Duodenal mucosa (tissue), 2 donors: Measurements from ENCODE around the gene RBM38.
A peak's percentile ranks its signal among the peaks of the same experiment; 100 is the strongest.

Experiments
- H3K27ac ChIP-seq: one replicate; pipeline ENCODE4 v1.7.0; 2013; ENCODE audit warnings: low read depth, low read length
- H3K27me3 ChIP-seq, 2 donors: one replicate each; pipeline ENCODE4 v1.7.0; 2013; ENCODE audit warnings: low read length in 2 of 2, control low read depth in 1 of 2; ENCODE audit not compliant: insufficient read depth in 2 of 2, control insufficient read depth in 1 of 2
- H3K36me3 ChIP-seq, 2 donors: one replicate each; pipeline ENCODE4 v1.7.0; 2013; ENCODE audit warnings: low read length in 2 of 2, control low read depth in 1 of 2; ENCODE audit not compliant: insufficient read depth in 2 of 2, control insufficient read depth in 1 of 2
- H3K4me1 ChIP-seq, 2 donors: one replicate each; pipeline ENCODE4 v1.7.0; 2013; ENCODE audit warnings: low read length in 2 of 2, control low read depth in 1 of 2; ENCODE audit not compliant: insufficient read depth in 2 of 2, control insufficient read depth in 1 of 2
- H3K4me3 ChIP-seq, 2 donors: one replicate each; pipeline ENCODE4 v1.7.0; 2013; ENCODE audit warnings: low read length in 2 of 2, low read depth in 1 of 2
- H3K9ac ChIP-seq, 2 donors: one replicate each; pipeline ENCODE4 v1.7.0; 2013; ENCODE audit warnings: low read length in 2 of 2, low read depth in 1 of 2
- H3K9me3 ChIP-seq, 2 donors: one replicate each; pipeline ENCODE4 v1.7.0; 2013; ENCODE audit warnings: low read length in 2 of 2, control low read depth in 1 of 2; ENCODE audit not compliant: control insufficient read depth in 1 of 2

Gene RBM38

DNA sequence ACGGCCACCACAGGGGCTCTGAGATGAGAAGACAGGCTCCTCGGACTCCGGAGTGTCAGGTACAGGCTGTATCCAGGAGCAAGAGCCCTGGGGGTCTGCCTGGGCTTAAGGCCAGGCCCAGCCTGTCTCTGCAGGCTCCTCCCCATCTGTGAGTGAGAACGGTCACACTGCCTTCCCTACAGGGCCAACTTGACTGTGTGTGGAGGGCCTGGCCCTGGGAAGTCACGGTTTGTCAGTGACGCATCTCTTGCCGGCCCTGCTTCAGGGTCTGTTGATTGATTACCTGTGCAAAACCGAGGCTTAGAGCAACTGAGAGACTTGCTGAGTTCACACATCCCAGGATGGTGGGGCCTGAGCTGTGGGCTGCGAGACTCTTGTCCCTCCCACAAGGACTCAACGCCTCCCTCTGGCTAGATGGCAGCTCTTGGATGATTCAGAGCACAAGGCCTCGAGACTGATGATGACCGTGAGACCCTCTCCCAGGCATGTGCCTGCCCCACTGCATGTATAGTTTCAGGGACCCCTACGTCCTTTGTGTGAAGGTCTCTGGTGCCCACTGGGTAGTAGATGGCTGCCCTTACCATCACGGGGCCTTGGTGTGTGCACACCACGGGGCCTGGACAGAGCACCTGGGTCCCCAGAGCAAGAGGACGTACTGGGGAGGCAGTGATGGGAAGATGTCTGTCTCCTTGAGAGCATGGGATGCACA is 5.9 kb downstream of the RBM38 start:
- no peak overlapping the region for H3K9ac ChIP-seq
- H3K27ac ChIP-seq, result peak overlapping the region; percentile 43
- no peaks in the 10 kb centered on the region for H3K9me3 ChIP-seq
- no peak overlapping the region for H3K4me3 ChIP-seq
- peaks cover 13 to 43% of the 10 kb centered on the region in 2 donors for H3K36me3 ChIP-seq
- peaks cover 44 to 60% of the 10 kb centered on the region in 2 donors for H3K4me1 ChIP-seq
- H3K27me3 ChIP-seq, result no peaks in the 10 kb centered on the region

DNA sequence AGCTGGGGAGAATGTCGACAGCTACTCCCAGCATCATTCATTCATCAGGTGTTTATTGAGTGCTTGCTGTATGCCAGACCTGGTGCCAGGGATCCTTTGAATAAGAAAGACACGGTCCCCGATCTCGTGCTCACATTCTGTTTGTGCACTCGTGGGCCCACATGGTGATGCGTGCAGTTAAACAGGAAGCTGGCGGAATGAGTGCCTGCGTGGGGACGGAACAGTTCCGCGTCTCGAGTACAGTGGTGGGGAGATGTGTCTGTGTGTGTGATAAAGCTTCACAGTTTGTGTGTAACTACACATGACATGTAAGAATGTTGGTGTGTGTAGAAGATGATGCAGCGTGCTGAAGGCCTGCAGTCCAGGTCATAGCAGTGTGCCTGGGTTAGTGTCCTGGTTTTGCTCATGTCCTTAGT is 6.5 kb downstream of the RBM38 start:
- peaks cover 44 to 56% of the 10 kb centered on the region in 2 donors for H3K4me1 ChIP-seq
- H3K27me3 ChIP-seq, result no peaks in the 10 kb centered on the region
- peak overlapping the region in 1 of 2 donors; percentile 8 for H3K9ac ChIP-seq
- peaks cover 13 to 49% of the 10 kb centered on the region in 2 donors for H3K36me3 ChIP-seq
- H3K4me3 ChIP-seq, result peak overlapping the region in 1 of 2 donors; percentile 46
- peak overlapping the region; percentile 43 for H3K27ac ChIP-seq
- H3K9me3 ChIP-seq, result no peaks in the 10 kb centered on the region

GRCh38 chr20:57398231-57398821 is 7.1 kb downstream of the RBM38 start:
- peaks cover 38 to 49% of the 10 kb centered on the region in 2 donors for H3K4me1 ChIP-seq
- no peaks in the 10 kb centered on the region for H3K9me3 ChIP-seq
- peak overlapping the region; percentile 31 to 46 for H3K4me3 ChIP-seq
- peaks cover 13 to 52% of the 10 kb centered on the region in 2 donors for H3K36me3 ChIP-seq
- peak overlapping the region; percentile 8 to 20 for H3K9ac ChIP-seq
- H3K27ac ChIP-seq, result peak overlapping the region; percentile 46
- no peaks in the 10 kb centered on the region for H3K27me3 ChIP-seq

- Histone ChIP-seq H3K4me1 (peaks cover 36 to 42% of the 10 kb centered on the region in 2 donors), H3K27me3 (no peaks in the 10 kb centered on the region), H3K9me3 (no peaks in the 10 kb centered on the region), H3K27ac (peak overlapping the region; percentile 46), H3K9ac (peak overlapping the region; percentile 8 to 20), H3K36me3 (peaks cover 13 to 49% of the 10 kb centered on the region in 2 donors), H3K4me3 (peak overlapping the region; percentile 22 to 31)
Observed at GRCh38 chr20:57398901-57399535, 7.8 kb downstream of the RBM38 start.

- H3K27me3 ChIP-seq, result no peaks in the 10 kb centered on the region
- H3K4me3 ChIP-seq, result peak overlapping the region; percentile 22 to 31
- H3K27ac ChIP-seq, result peak overlapping the region; percentile 32
- peaks cover 36 to 41% of the 10 kb centered on the region in 2 donors for H3K4me1 ChIP-seq
- no peaks in the 10 kb centered on the region for H3K9me3 ChIP-seq
- peaks cover 12 to 51% of the 10 kb centered on the region in 2 donors for H3K36me3 ChIP-seq
- H3K9ac ChIP-seq, result no peak overlapping the region
Observed at GRCh38 chr20:57399587-57400155, 8.5 kb downstream of the RBM38 start.

GRCh38 chr20:57400231-57400701 is 9.1 kb downstream of the RBM38 start:
- H3K4me3 ChIP-seq, result no peak overlapping the region
- H3K9me3 ChIP-seq, result no peaks in the 10 kb centered on the region
- no peaks in the 10 kb centered on the region for H3K27me3 ChIP-seq
- H3K4me1 ChIP-seq, result peaks cover 36 to 41% of the 10 kb centered on the region in 2 donors
- H3K9ac ChIP-seq, result no peak overlapping the region
- peaks cover 12 to 54% of the 10 kb centered on the region in 2 donors for H3K36me3 ChIP-seq
- no peak overlapping the region for H3K27ac ChIP-seq

DNA sequence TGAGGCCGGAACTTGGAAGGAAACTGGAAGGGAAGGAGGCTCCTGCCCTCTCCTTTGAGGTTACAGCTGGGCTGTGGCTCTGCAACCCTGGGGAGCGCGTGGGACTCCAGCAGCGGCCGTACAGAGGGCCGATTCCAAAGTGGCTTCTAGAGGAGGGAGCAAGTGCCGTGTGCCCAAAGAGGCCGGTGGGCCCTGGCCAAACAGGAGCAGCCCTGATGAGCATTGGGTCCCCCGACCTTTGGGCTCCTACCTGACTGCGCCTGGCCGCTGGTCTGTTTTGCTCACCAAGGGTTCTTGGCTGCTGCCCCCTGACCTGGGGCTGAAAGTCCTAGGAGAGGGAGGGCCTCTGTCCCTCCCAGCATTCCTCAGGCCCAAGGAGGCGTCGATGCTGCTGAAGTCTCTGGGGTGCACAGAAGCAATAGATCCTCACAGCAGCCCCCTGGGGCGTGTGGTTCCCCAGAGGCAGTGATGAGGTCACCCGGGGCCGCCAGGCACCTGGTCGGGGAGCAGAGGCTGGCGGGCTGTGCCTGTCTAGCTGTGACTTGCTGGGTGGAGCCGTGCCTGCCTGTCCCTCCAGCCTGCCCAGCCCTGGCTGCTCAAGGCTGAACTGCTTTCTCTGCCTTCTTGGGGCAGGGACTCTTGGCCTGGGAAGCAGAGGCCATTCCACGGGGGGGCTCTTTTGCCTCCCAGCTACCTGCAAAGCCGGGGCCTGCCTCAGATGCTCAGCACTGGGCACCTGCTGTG is 9.8 kb downstream of the RBM38 start:
- H3K27ac ChIP-seq, result no peak overlapping the region
- peaks cover 36 to 41% of the 10 kb centered on the region in 2 donors for H3K4me1 ChIP-seq
- H3K4me3 ChIP-seq, result no peak overlapping the region
- H3K36me3 ChIP-seq, result peaks cover 9 to 56% of the 10 kb centered on the region in 2 donors
- no peaks in the 10 kb centered on the region for H3K27me3 ChIP-seq
- H3K9ac ChIP-seq, result no peak overlapping the region
- no peaks in the 10 kb centered on the region for H3K9me3 ChIP-seq

GRCh38 chr20:57401565-57401918 is 10.3 kb downstream of the RBM38 start:
- Histone ChIP-seq H3K36me3 (peaks cover 7 to 56% of the 10 kb centered on the region in 2 donors), H3K27me3 (no peaks in the 10 kb centered on the region), H3K9ac (no peak overlapping the region), H3K4me1 (peaks cover 36 to 41% of the 10 kb centered on the region in 2 donors), H3K9me3 (no peaks in the 10 kb centered on the region), H3K4me3 (no peak overlapping the region), H3K27ac (no peak overlapping the region)

DNA sequence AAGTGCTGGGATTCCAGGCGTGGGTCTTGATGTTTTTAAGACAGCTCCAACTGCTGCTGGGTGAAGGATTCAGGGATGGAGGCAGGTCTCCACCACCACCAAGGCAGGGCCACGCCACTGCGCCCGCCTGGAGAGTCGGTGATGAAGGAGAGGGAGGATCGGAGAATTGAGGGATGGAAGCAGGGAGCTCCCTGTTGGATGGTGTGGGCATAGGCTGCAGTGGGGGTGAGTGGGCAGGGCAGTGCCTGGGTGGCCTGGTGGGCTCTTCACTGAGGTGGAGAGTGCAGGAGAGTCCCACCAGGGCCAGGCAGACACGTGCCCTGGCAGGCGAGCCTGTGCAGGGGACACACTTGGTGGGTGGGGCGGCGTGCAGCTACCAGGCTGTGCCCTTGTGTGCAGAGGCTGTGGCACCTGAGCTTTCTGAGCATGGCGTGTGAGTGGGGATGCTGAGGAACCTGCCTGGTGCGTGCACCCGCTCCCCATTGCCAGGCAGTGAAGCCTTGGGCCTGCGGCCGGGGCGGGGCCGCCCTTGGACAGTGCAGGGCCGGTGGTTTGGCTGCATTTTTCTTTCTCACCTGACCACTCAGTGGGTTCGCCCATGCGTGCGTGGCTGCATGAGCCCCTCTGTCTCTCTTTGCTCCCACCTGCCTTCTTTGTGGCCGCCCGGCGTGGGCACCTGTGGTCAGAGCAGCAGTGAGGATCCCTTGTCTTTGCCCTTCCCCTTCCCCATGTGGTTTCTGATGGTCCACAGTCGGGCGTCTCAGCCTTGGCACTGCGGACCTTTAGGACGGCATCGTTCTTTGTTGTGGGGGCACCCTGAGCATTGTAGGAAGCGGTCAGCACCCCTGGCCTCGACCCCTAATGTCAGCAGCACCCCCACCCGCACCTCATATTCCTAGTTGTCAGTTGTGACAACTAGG is 11.3 kb downstream of the RBM38 start:
- Histone ChIP-seq H3K4me3 (no peak overlapping the region), H3K9me3 (no peaks in the 10 kb centered on the region), H3K36me3 (peaks cover 3 to 51% of the 10 kb centered on the region in 2 donors), H3K4me1 (peaks cover 31 to 34% of the 10 kb centered on the region in 2 donors), H3K27me3 (no peaks in the 10 kb centered on the region), H3K27ac (no peak overlapping the region), H3K9ac (no peak overlapping the region)
